Loucy (cell line): ENCODE data around the gene RHBDF2.

ENCODE experiments used
- H2AFZ ChIP-seq: fragments of 200-600 bp; sonication (generic); 2 replicates; pipeline ENCODE4 v1.6.0; 2016; ENCODE audit warnings: antibody characterized with exemption, mild to moderate bottlenecking, low read length, moderate library complexity
- H3F3A ChIP-seq: fragments of 200-600 bp; 2 replicates; pipeline ENCODE4 v1.6.0; 2016; ENCODE audit warnings: antibody characterized with exemption, low read depth, mild to moderate bottlenecking
- H3K27me3 ChIP-seq: fragments of 200-600 bp; sonication (generic); 2 replicates; pipeline ENCODE4 v1.6.1; 2014; ENCODE audit warnings: low read length, mild to moderate bottlenecking; ENCODE audit not compliant: insufficient read depth, poor library complexity, severe bottlenecking
- H3K36me3 ChIP-seq: fragments of 200-600 bp; sonication (generic); 2 replicates; pipeline ENCODE4 v1.6.1; 2016; ENCODE audit warnings: low read length; ENCODE audit not compliant: insufficient read depth
- H3K4me1 ChIP-seq: fragments of 200-600 bp; sonication (generic); 2 replicates; pipeline ENCODE4 v1.5.1; 2014; ENCODE audit warnings: low read length, mild to moderate bottlenecking; ENCODE audit not compliant: insufficient read depth, poor library complexity, severe bottlenecking
- H3K4me2 ChIP-seq: fragments of 200-600 bp; sonication (generic); 2 replicates; pipeline ENCODE4 v1.6.0; 2014; ENCODE audit warnings: antibody characterized with exemption, low read length, low read depth, mild to moderate bottlenecking; ENCODE audit not compliant: poor library complexity, severe bottlenecking
- H3K4me3 ChIP-seq: fragments of 200-600 bp; sonication (generic); 2 replicates; pipeline ENCODE4 v1.5.1; 2014; ENCODE audit warnings: low read length, mild to moderate bottlenecking, mixed read lengths; ENCODE audit not compliant: poor library complexity, severe bottlenecking
- H3K79me2 ChIP-seq: fragments of 200-600 bp; sonication (generic); 2 replicates; pipeline ENCODE4 v1.6.1; 2014; ENCODE audit warnings: low read length; ENCODE audit not compliant: insufficient read depth
- H3K9ac ChIP-seq: fragments of 200-600 bp; sonication (generic); 2 replicates; pipeline ENCODE4 v1.6.0; 2014; ENCODE audit warnings: mild to moderate bottlenecking, low read depth, low read length, moderate library complexity; ENCODE audit not compliant: poor library complexity, severe bottlenecking
- H3K9me2 ChIP-seq: fragments of 200-600 bp; sonication (generic); replicated peaks from 2 replicates; pipeline ENCODE4 v1.6.1; 2016; ENCODE audit warnings: low read depth, low read length, mixed read lengths
- H3K9me3 ChIP-seq: fragments of 200-600 bp; sonication (generic); 2 replicates; pipeline ENCODE4 v1.6.1; 2014; ENCODE audit warnings: mild to moderate bottlenecking, antibody characterized with exemption, low read length, low read depth; ENCODE audit not compliant: insufficient read depth
- H4K20me1 ChIP-seq: fragments of 200-600 bp; sonication (generic); 2 replicates; pipeline ENCODE4 v1.6.0; 2014; ENCODE audit warnings: antibody characterized with exemption, low read length, mild to moderate bottlenecking; ENCODE audit not compliant: insufficient read depth, poor library complexity, severe bottlenecking
- EZH2phosphoT487 ChIP-seq: fragments of 200-600 bp; IDR thresholded peaks from 2 replicates; pipeline ENCODE4 v1.6.1; 2018; ENCODE audit warnings: antibody characterized with exemption, mild to moderate bottlenecking, moderate library complexity, borderline replicate concordance
- TF ChIP-seq, protein P1 (sequence below): fragments of 200-600 bp; sonication (generic); conservative IDR thresholded peaks from 2 replicates; pipeline ENCODE4 v1.5.1; 2014; ENCODE audit warnings: mild to moderate bottlenecking, antibody characterized with exemption, low read length

RHBDF2 gene

GRCh38 chr17:76538941-76539570, 37.8 kb upstream of the RHBDF2 start:
- no peak overlapping the region for H2AFZ ChIP-seq
- H3F3A ChIP-seq, result no peaks in the 10 kb centered on the region
- H3K79me2 ChIP-seq, result no peaks in the 10 kb centered on the region; the same call in 1 of the 2 replicates
- no peak overlapping the region for H3K4me3 ChIP-seq
- no peaks in the 10 kb centered on the region for H3K9me2 ChIP-seq
- H3K4me2 ChIP-seq, result no peak overlapping the region
- H3K27me3 ChIP-seq, result no peaks in the 10 kb centered on the region
- H3K9me3 ChIP-seq, result no peaks in the 10 kb centered on the region
- H4K20me1 ChIP-seq, result no peaks in the 10 kb centered on the region
- no peak overlapping the region for H3K9ac ChIP-seq
- H3K36me3 ChIP-seq, result no peaks in the 10 kb centered on the region
- TF ChIP-seq, protein P1, sequence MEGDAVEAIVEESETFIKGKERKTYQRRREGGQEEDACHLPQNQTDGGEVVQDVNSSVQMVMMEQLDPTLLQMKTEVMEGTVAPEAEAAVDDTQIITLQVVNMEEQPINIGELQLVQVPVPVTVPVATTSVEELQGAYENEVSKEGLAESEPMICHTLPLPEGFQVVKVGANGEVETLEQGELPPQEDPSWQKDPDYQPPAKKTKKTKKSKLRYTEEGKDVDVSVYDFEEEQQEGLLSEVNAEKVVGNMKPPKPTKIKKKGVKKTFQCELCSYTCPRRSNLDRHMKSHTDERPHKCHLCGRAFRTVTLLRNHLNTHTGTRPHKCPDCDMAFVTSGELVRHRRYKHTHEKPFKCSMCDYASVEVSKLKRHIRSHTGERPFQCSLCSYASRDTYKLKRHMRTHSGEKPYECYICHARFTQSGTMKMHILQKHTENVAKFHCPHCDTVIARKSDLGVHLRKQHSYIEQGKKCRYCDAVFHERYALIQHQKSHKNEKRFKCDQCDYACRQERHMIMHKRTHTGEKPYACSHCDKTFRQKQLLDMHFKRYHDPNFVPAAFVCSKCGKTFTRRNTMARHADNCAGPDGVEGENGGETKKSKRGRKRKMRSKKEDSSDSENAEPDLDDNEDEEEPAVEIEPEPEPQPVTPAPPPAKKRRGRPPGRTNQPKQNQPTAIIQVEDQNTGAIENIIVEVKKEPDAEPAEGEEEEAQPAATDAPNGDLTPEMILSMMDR, result no peak
- TF ChIP-seq EZH2phosphoT487, result no peak
- peaks cover 41% of the 10 kb centered on the region for H3K4me1 ChIP-seq

DNA sequence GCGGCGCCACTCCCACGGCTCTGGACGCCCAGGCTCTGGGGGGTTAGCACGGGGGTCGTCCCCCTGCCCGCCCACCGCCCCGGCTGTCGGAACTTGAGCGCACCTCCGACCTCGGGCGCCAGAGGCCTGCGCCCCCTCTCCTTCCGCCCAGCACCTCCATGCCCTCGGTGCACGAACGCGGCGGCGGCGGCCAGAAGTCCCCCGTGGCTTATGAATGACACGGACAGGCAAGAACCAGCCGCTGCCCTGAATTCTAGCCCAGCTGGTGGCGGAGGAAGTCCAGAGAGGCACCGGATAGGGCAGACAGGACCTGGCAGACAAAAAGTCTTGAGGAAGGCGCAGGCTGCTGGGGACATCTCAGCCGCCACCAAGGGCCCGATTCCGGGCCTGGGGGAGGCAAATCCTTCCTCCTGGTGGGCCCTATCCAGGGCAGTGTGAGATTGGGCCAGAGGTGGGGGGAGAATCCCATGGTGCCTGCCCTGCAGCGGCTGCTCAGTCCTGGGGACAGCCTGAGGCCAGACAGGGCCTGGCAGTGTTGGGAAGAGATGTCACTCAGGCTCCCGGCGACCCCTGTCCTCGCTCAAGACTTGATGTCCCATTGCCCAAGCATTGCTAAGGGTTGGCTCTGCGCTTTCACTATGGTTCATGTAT, 37.2 kb upstream of the RHBDF2 start:
- Histone ChIP-seq H3K9me2 (no peaks in the 10 kb centered on the region), H3F3A (no peaks in the 10 kb centered on the region), H4K20me1 (no peaks in the 10 kb centered on the region), H3K27me3 (no peaks in the 10 kb centered on the region), H3K36me3 (no peaks in the 10 kb centered on the region), H2AFZ (no peak overlapping the region), H3K9ac (no peak overlapping the region), H3K9me3 (no peaks in the 10 kb centered on the region), H3K4me2 (no peak overlapping the region), H3K4me3 (no peak overlapping the region), H3K79me2 (no peaks in the 10 kb centered on the region; the same call in 1 of the 2 replicates), H3K4me1 (peaks cover 34% of the 10 kb centered on the region)
- no peak for TF ChIP-seq EZH2phosphoT487
- TF ChIP-seq, protein P1, result no peak

GRCh38 chr17:76537578-76538280, 36.5 kb upstream of the RHBDF2 start, which contains the start of gene CYGB:
TSS of gene CYGB (minus strand) at chr17:76537709. CDS start at chr17:76537542, 167 bp downstream.
- Histone ChIP-seq H3K27me3 (no peaks in the 10 kb centered on the region), H3K79me2 (no peaks in the 10 kb centered on the region; the same call in 1 of the 2 replicates), H3K9me3 (no peaks in the 10 kb centered on the region), H2AFZ (no peak within 1 kb of the TSS), H3K36me3 (no peaks in the 10 kb centered on the region), H3K4me1 (peaks cover 35% of the 10 kb centered on the region), H3F3A (no peaks in the 10 kb centered on the region), H3K4me2 (no peak within 1 kb of the TSS), H4K20me1 (no peaks in the 10 kb centered on the region), H3K9ac (no peak within 1 kb of the TSS), H3K9me2 (no peaks in the 10 kb centered on the region), H3K4me3 (no peak within 1 kb of the TSS)
- TF ChIP-seq, protein P1, result no peak
- no peak for TF ChIP-seq EZH2phosphoT487
